HEK293 (cell line): Measurements from ENCODE around the gene GON7.
"Not testable (repeated sequence)": the region's sequence is repeated elsewhere in the genome, so short reads cannot be mapped to it uniquely, and the experiment has no call there.

Experiments
- CTCF ChIA-PET: fragments of 350-600 bp; formaldehyde crosslinking; extraction: SDS; loops from one replicate; lab custom pipeline; 2021; ENCODE audit warnings: antibody characterized with exemption; lab: Yijun Ruan, JAX
- POLR2A ChIA-PET: fragments of 300-600 bp; formaldehyde crosslinking; extraction: SDS; loops from one replicate; lab custom pipeline; 2020; ENCODE audit warnings: antibody characterized with exemption, inconsistent platforms; lab: Yijun Ruan, JAX
- H3K27ac ChIP-seq: fragments of 200-500 bp; sonication (Bioruptor generic); 2 replicates; pipeline ENCODE4 v1.5.1; 2014; ENCODE audit warnings: low read depth, low read length, control low read depth, inconsistent platforms; ENCODE audit errors: extremely low read depth
- H3K36me3 ChIP-seq, 2 experiments: fragments of 200-500 bp in 1 of 2; sonication (Bioruptor generic) in 1 of 2; 1 replicate in 1 of 2; 2 replicates in 1 of 2; pipeline ENCODE4 v1.5.1; 2014 to 2017; ENCODE audit warnings: inconsistent platforms in 2 of 2, low read length in 2 of 2; ENCODE audit not compliant: control insufficient read depth in 2 of 2, insufficient read depth in 1 of 2
- H3K4me1 ChIP-seq: fragments of 200-500 bp; sonication (Bioruptor generic); 2 replicates; pipeline ENCODE4 v1.5.1; 2014; ENCODE audit warnings: mild to moderate bottlenecking, low read length, inconsistent platforms; ENCODE audit not compliant: control insufficient read depth, insufficient read depth
- H3K4me3 ChIP-seq: 2 replicates; pipeline ENCODE4 v1.5.1; 2011; ENCODE audit warnings: low read depth, mild to moderate bottlenecking, control low read depth, low read length, moderate library complexity
- H3K9me3 ChIP-seq: fragments of 200-500 bp; sonication (Bioruptor generic); 2 replicates; pipeline ENCODE4 v1.5.1; 2014; ENCODE audit warnings: low read depth, low read length, inconsistent platforms; ENCODE audit not compliant: control insufficient read depth, insufficient read depth
- ELK4 ChIP-seq: IDR thresholded peaks from 2 replicates; pipeline ENCODE4 v1.6.1; 2011; ENCODE audit warnings: mild to moderate bottlenecking, low read depth, low read length, borderline replicate concordance
- MZF1 ChIP-seq: fragments of 450-650 bp; formaldehyde crosslinking; IDR thresholded peaks from 2 replicates; pipeline ENCODE4 v1.5.1; 2017; ENCODE audit warnings: missing biosample characterization, missing genetic modification characterization, borderline replicate concordance
- YY2 ChIP-seq: fragments of 450-650 bp; formaldehyde crosslinking; IDR thresholded peaks from 2 replicates; pipeline ENCODE4 v1.5.1; 2016; ENCODE audit warnings: missing biosample characterization, missing genetic modification characterization
- ZBTB1 ChIP-seq: fragments of 450-650 bp; formaldehyde crosslinking; IDR thresholded peaks from 2 replicates; pipeline ENCODE4 v1.5.1; 2016; ENCODE audit warnings: missing biosample characterization, missing genetic modification characterization
- ZIC2 ChIP-seq: fragments of 450-650 bp; formaldehyde crosslinking; IDR thresholded peaks from 2 replicates; pipeline ENCODE4 v1.5.1; 2016; ENCODE audit warnings: missing biosample characterization, missing genetic modification characterization
- ZNF184 ChIP-seq: fragments of 450-650 bp; IDR thresholded peaks from 2 replicates; pipeline ENCODE4 v1.5.1; 2018; ENCODE audit warnings: missing biosample characterization, mild to moderate bottlenecking, missing genetic modification characterization
- ZNF335 ChIP-seq: fragments of 450-650 bp; formaldehyde crosslinking; conservative IDR thresholded peaks from 2 replicates; pipeline ENCODE4 v1.5.1; 2016; ENCODE audit warnings: missing biosample characterization, missing genetic modification characterization
- ZNF366 ChIP-seq: fragments of 450-650 bp; formaldehyde crosslinking; conservative IDR thresholded peaks from 2 replicates; pipeline ENCODE4 v1.5.1; 2016; ENCODE audit warnings: missing biosample characterization, missing genetic modification characterization
- ZNF571 ChIP-seq: fragments of 450-650 bp; formaldehyde crosslinking; IDR thresholded peaks from 2 replicates; pipeline ENCODE4 v1.5.0; 2017; ENCODE audit warnings: missing biosample characterization, missing genetic modification characterization
- ZNF707 ChIP-seq: fragments of 450-650 bp; formaldehyde crosslinking; IDR thresholded peaks from 2 replicates; pipeline ENCODE4 v1.5.1; 2016; ENCODE audit warnings: missing biosample characterization, missing genetic modification characterization
- ZNF777 ChIP-seq: fragments of 450-650 bp; formaldehyde crosslinking; IDR thresholded peaks from 2 replicates; pipeline ENCODE4 v1.5.1; 2017; ENCODE audit warnings: missing biosample characterization, missing genetic modification characterization, borderline replicate concordance
- TF ChIP-seq, protein P1 (sequence below): fragments of 450-650 bp; formaldehyde crosslinking; IDR thresholded peaks from 2 replicates; pipeline ENCODE4 v1.5.1; 2016; ENCODE audit warnings: missing biosample characterization, missing genetic modification characterization
- TF ChIP-seq, protein P2 (sequence below): fragments of 450-650 bp; formaldehyde crosslinking; IDR thresholded peaks from 2 replicates; pipeline ENCODE4 v1.5.1; 2016; ENCODE audit warnings: missing biosample characterization, missing genetic modification characterization, low read depth
- TF ChIP-seq, protein P3 (sequence below): fragments of 450-650 bp; formaldehyde crosslinking; conservative IDR thresholded peaks from 2 replicates; pipeline ENCODE4 v1.5.1; 2016; ENCODE audit warnings: low read depth, missing biosample characterization, missing genetic modification characterization

GON7 gene

GRCh38 chr14:93170141-93170540 is 36.7 kb downstream of the GON7 start:
- H3K9me3 ChIP-seq, H3K4me1 ChIP-seq, H3K27ac ChIP-seq, H3K4me3 ChIP-seq, POLR2A ChIA-PET, H3K36me3 ChIP-seq: not testable (repeated sequence)
- CTCF ChIA-PET: interaction anchor here (0.8 kb wide), 1 partner anchor 15 kb away, joined by 4 read pairs; the partner anchor contains the start of genes LYSET and MOAP1

DNA sequence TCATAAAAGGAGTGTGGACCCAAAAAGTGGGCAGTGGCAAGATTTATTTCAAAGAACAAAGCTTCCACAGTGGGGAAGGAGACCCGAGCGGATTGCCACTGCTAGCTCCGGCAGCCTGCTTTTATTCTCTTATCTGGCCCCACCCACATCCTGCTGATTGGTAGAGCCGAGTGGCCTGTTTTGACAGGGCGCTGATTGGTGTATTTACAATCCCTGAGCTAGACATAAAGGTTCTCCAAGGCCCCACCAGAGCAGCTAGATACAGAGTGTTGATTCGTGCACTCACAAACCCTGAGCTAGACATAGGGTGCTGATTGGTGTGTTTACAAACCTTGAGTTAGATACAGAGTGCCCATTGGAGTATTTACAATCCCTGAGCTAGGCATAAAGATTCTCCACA is 37.2 kb downstream of the GON7 start:
- H3K4me3 ChIP-seq, H3K36me3 ChIP-seq, POLR2A ChIA-PET, H3K9me3 ChIP-seq, H3K27ac ChIP-seq, H3K4me1 ChIP-seq: not testable (repeated sequence)
- CTCF ChIA-PET: interaction anchor here (0.6 to 1.0 kb wide), 5 partner anchors 8 to 122 kb away, joined by 3 to 5 read pairs (median 4); partner anchors contain the start of genes LYSET and MOAP1

- POLR2A ChIA-PET, CTCF ChIA-PET, H3K36me3 ChIP-seq, H3K27ac ChIP-seq, H3K9me3 ChIP-seq, H3K4me3 ChIP-seq: not testable (repeated sequence)
- peak; percentile 27; the same call in 1 of the 2 replicates for TF ChIP-seq ZNF335 (tag by site-specific recombination)
- TF ChIP-seq, all 188 proteins: peak for 1; not testable (repeated sequence) for 187
- not testable (repeated sequence) for H3K4me1 ChIP-seq
Measured at GRCh38 chr14:93168610-93169009, 38.3 kb downstream of the GON7 start.

- H3K4me3 ChIP-seq, H3K9me3 ChIP-seq, POLR2A ChIA-PET, H3K36me3 ChIP-seq, H3K27ac ChIP-seq, H3K4me1 ChIP-seq: not testable (repeated sequence)
- CTCF ChIA-PET: interaction anchor here (1.3 kb wide), 1 partner anchor 12 kb away, joined by 3 read pairs; no protein-coding TSS in a partner anchor
Measured at GRCh38 chr14:93165271-93166265, 41.3 kb downstream of the GON7 start.

DNA sequence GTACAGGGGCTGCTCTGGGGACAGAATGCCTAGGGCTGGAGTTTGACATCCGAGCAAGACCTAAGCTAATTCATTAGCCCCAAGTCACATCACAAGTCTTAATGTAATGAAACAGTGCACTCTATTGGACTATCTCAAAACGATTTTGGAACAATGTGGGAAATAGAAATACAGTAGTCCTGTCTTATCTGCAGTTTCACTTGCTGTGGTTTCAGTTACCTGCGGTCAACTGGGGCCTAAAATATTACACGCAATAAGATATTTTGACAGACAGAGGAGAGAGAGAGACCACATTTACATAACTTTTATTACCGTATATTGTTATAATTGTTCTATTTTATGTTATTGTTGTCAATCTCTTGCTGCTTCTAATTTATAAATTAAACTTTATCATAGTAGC is 43.3 kb downstream of the GON7 start:
- Histone ChIP-seq H3K36me3 (no peaks in the 10 kb centered on the region), H3K4me1 (no peaks in the 10 kb centered on the region), H3K4me3 (no peak overlapping the region), H3K9me3 (no peaks in the 10 kb centered on the region), H3K27ac (no peak overlapping the region)
- POLR2A ChIA-PET: no interaction called here
- CTCF ChIA-PET: interaction anchor here (0.6 to 1.6 kb wide), 4 partner anchors 14 to 599 kb away, joined by 3 to 7 read pairs (median 4); no protein-coding TSS in a partner anchor
- TF ChIP-seq ZNF184 (tag by site-specific recombination): no peak
- no peak for TF ChIP-seq ZIC2
- TF ChIP-seq ZBTB1 (tag by site-specific recombination): no peak
- TF ChIP-seq ZNF571 (tag by site-specific recombination): no peak
- TF ChIP-seq ELK4: no peak
- no peak for TF ChIP-seq ZNF366
- TF ChIP-seq MZF1 (tag by site-specific recombination): no peak
- TF ChIP-seq, protein P1, sequence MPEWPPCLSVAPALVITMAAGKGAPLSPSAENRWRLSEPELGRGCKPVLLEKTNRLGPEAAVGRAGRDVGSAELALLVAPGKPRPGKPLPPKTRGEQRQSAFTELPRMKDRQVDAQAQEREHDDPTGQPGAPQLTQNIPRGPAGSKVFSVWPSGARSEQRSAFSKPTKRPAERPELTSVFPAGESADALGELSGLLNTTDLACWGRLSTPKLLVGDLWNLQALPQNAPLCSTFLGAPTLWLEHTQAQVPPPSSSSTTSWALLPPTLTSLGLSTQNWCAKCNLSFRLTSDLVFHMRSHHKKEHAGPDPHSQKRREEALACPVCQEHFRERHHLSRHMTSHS (tag by site-specific recombination): no peak
- TF ChIP-seq, protein P2, sequence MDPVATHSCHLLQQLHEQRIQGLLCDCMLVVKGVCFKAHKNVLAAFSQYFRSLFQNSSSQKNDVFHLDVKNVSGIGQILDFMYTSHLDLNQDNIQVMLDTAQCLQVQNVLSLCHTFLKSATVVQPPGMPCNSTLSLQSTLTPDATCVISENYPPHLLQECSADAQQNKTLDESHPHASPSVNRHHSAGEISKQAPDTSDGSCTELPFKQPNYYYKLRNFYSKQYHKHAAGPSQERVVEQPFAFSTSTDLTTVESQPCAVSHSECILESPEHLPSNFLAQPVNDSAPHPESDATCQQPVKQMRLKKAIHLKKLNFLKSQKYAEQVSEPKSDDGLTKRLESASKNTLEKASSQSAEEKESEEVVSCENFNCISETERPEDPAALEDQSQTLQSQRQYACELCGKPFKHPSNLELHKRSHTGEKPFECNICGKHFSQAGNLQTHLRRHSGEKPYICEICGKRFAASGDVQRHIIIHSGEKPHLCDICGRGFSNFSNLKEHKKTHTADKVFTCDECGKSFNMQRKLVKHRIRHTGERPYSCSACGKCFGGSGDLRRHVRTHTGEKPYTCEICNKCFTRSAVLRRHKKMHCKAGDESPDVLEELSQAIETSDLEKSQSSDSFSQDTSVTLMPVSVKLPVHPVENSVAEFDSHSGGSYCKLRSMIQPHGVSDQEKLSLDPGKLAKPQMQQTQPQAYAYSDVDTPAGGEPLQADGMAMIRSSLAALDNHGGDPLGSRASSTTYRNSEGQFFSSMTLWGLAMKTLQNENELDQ (tag by site-specific recombination): no peak
- TF ChIP-seq YY2 (tag by site-specific recombination): no peak
- TF ChIP-seq ZNF707 (tag by site-specific recombination): no peak
- TF ChIP-seq, protein P3, sequence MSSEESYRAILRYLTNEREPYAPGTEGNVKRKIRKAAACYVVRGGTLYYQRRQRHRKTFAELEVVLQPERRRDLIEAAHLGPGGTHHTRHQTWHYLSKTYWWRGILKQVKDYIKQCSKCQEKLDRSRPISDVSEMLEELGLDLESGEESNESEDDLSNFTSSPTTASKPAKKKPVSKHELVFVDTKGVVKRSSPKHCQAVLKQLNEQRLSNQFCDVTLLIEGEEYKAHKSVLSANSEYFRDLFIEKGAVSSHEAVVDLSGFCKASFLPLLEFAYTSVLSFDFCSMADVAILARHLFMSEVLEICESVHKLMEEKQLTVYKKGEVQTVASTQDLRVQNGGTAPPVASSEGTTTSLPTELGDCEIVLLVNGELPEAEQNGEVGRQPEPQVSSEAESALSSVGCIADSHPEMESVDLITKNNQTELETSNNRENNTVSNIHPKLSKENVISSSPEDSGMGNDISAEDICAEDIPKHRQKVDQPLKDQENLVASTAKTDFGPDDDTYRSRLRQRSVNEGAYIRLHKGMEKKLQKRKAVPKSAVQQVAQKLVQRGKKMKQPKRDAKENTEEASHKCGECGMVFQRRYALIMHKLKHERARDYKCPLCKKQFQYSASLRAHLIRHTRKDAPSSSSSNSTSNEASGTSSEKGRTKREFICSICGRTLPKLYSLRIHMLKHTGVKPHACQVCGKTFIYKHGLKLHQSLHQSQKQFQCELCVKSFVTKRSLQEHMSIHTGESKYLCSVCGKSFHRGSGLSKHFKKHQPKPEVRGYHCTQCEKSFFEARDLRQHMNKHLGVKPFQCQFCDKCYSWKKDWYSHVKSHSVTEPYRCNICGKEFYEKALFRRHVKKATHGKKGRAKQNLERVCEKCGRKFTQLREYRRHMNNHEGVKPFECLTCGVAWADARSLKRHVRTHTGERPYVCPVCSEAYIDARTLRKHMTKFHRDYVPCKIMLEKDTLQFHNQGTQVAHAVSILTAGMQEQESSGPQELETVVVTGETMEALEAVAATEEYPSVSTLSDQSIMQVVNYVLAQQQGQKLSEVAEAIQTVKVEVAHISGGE: no peak
- TF ChIP-seq ZNF777: no peak
